Measurements from ENCODE around the gene ALOX12B.

DNA sequence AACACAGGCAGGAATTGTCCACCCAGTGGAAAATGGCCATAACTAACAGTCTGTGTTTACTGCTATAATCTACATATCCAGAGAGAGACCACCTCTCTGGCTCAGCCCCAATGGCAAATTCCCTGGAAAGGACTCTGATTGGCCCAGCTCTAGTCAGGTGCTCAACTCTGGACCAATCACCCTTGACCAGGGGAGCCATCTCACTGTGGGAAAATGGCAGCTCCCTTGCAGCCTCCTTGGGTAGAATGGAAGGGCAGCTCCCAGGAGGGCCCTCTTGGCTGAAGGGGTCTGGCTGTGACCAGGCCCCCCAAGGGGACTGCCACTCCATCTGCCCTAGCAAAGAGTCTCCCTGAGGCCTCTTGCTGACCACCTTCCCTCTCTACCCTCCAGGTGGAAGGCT is 45.5 kb downstream of the ALOX12B start:
- TF ChIP-seq, protein P1, sequence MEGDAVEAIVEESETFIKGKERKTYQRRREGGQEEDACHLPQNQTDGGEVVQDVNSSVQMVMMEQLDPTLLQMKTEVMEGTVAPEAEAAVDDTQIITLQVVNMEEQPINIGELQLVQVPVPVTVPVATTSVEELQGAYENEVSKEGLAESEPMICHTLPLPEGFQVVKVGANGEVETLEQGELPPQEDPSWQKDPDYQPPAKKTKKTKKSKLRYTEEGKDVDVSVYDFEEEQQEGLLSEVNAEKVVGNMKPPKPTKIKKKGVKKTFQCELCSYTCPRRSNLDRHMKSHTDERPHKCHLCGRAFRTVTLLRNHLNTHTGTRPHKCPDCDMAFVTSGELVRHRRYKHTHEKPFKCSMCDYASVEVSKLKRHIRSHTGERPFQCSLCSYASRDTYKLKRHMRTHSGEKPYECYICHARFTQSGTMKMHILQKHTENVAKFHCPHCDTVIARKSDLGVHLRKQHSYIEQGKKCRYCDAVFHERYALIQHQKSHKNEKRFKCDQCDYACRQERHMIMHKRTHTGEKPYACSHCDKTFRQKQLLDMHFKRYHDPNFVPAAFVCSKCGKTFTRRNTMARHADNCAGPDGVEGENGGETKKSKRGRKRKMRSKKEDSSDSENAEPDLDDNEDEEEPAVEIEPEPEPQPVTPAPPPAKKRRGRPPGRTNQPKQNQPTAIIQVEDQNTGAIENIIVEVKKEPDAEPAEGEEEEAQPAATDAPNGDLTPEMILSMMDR (IDR thresholded peaks at IDR 0.05): no peak
- TF ChIP-seq POLR2A (IDR thresholded peaks at IDR 0.05): no peak
